Measurements from ENCODE around the gene ADH6. TPM values are rescaled to one million over a fixed set of nuclear protein-coding genes. Genes with fewer than 3 reads are reported as not detected.

The ADH6 gene
- total RNA-seq, 1 experiment from 2014 or later = not detected

- Histone ChIP-seq H2AK5ac (ENCODE audit: insufficient read length, low read length) (no peak overlapping the region), H3K79me2 (ENCODE audit: insufficient read depth, low read length) (no peaks in the 10 kb centered on the region), H3K18ac (ENCODE audit: insufficient read length, low read depth, low read length) (no peak overlapping the region), H4K91ac (ENCODE audit: insufficient read length, low read depth, low read length) (no peak overlapping the region), H3K4me2 (ENCODE audit: insufficient read depth, insufficient read length, low read length) (no peak overlapping the region), H3T11ph (ENCODE audit: low read length) (no peak overlapping the region), H3K4ac (ENCODE audit: low read depth, low read length) (no peak overlapping the region), H2AFZ (ENCODE audit: low read length) (no peak overlapping the region), H2BK5ac (ENCODE audit: insufficient read length, low read length) (no peak overlapping the region), H3K4me1 (ENCODE audit: insufficient read depth, low read length) (no peaks in the 10 kb centered on the region), H3K14ac (ENCODE audit: insufficient read depth, low read length) (no peak overlapping the region), H3K9ac (ENCODE audit: extremely low read depth, insufficient read length, low read length) (no peak overlapping the region), H3K27ac (ENCODE audit: insufficient read length, low read depth, low read length) (no peak overlapping the region), H2BK120ac (ENCODE audit: low read depth, low read length, poor library complexity, severe bottlenecking) (no peak overlapping the region), H3K9me3 (ENCODE audit: control insufficient read depth, low read depth, low read length) (no peaks in the 10 kb centered on the region), H3K23ac (ENCODE audit: insufficient read length, low read depth, low read length) (no peak overlapping the region), H2BK20ac (ENCODE audit: low read depth, low read length, poor library complexity, severe bottlenecking) (no peak overlapping the region), H4K20me1 (ENCODE audit: control insufficient read depth, insufficient read depth, insufficient read length) (no peaks in the 10 kb centered on the region), H4K8ac (replicated peaks; ENCODE audit: insufficient read length, low read depth, low read length) (no peak overlapping the region), H3K27me3 (ENCODE audit: insufficient read depth, low read length) (no peaks in the 10 kb centered on the region), H3K56ac (ENCODE audit: insufficient read length, low read depth, low read length) (no peak overlapping the region), H2BK12ac (ENCODE audit: insufficient read length, low read depth, low read length) (no peak overlapping the region), H4K5ac (ENCODE audit: insufficient read length, low read depth, low read length) (no peak overlapping the region), H2BK15ac (ENCODE audit: low read depth, low read length) (no peak overlapping the region), H3K23me2 (ENCODE audit: insufficient read length, low read depth, low read length, poor library complexity, severe bottlenecking) (no peaks in the 10 kb centered on the region), H3K79me1 (ENCODE audit: insufficient read depth, low read depth, low read length, poor library complexity, severe bottlenecking) (no peaks in the 10 kb centered on the region)
- no peak overlapping the region for H3K27ac Mint-ChIP-seq
- no peak for TF ChIP-seq CTCF (conservative IDR thresholded peaks at IDR 0.05)
- H3K27me3 Mint-ChIP-seq (ENCODE audit: low read depth) = no peaks in the 10 kb centered on the region
- no peak overlapping the region for H3K4me3 Mint-ChIP-seq
- WGBS (ENCODE audit: extremely low coverage, insufficient read length, low lambda C conversion rate) = no CpG with 5 or more reads among the region's 1 CpG
- DNase-seq = no peak
- no peaks in the 10 kb centered on the region for H3K4me1 Mint-ChIP-seq
- peaks cover 0 to 2% of the 10 kb centered on the region in 2 experiments; a peak in 1 of 5 replicates for H3K9me3 Mint-ChIP-seq
- H3K36me3 Mint-ChIP-seq (ENCODE audit: insufficient read depth in 1 of 3, low read depth in 3 of 3) = peaks cover 0 to 4% (median 0%) of the 10 kb centered on the region in 3 experiments; a peak in 2 of 7 replicates
These were observed 53.1 kb downstream of the ADH6 start for GRCh38 chr4:99165978-99166377.

Data from H9 (cell line).